ENCODE results near the gene GATAD2A. TPM values are rescaled to one million over a fixed set of nuclear protein-coding genes. Genes with fewer than 3 reads are reported as not detected.

The GATAD2A gene
- total and polyA plus RNA-seq, 9 of the 15 experiments (the other 6 are each of a cell fraction or from before 2014, with no cell fraction given) = 2.4 to 226 (median 44.2) TPM

DNA sequence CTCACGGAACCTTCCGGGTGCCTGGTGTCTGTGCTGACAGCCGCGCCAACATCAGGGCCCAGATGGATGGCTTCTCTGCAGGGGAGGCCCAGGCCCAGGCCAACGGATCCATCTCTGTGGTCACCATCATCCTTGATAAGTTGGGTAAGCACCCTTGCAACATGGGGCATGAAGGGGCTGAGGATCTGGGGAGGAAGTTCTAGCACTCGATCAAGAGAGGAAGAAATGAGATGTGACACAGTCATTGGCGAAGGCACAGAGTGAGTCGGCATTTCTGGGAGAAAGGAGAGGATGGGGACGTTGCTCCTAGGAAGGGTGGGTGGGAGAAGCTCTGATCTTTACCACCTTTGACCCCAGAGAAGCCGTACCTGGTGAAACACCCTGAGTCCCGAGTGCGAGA, 137.0 kb downstream of the GATAD2A start:
- POLR2A ChIA-PET = no interaction called here
- no peak overlapping the region for H3K4me2 ChIP-seq (ENCODE audit: insufficient read depth, low read length)
- CTCF ChIA-PET (ENCODE audit: low intra/inter-chr PET ratio) = no interaction called here
- no peaks in the 10 kb centered on the region; the same call in 1 of the 2 replicates for H3K9me3 ChIP-seq (replicated peaks; ENCODE audit: control insufficient read depth, insufficient read depth, low read depth, low read length)
- no peaks in the 10 kb centered on the region for H3K36me3 ChIP-seq (ENCODE audit: control insufficient read depth, insufficient read depth, low read length)
- no peak overlapping the region for H2AFZ ChIP-seq (ENCODE audit: low read depth, low read length)
- WGBS (ENCODE audit: insufficient coverage, low coverage, missing lambda C conversion rate) = 38% methylated on average over 12 of the region's 12 CpGs
- no peak overlapping the region for H3K4me3 ChIP-seq
- intact Hi-C loops (cut with micrococcal nuclease) = no loop called here
- no peaks in the 10 kb centered on the region for H3K9me1 ChIP-seq (ENCODE audit: control insufficient read depth, insufficient read depth, low read length)
- no peaks in the 10 kb centered on the region for H4K20me1 ChIP-seq (replicated peaks; ENCODE audit: control insufficient read depth, insufficient read depth, low read length)
- in situ Hi-C loops (cut with MboI) = loop anchor here (25.0 kb wide), 1 partner anchor 95 kb away; the partner anchor contains the start of genes GMIP and LPAR2
- no peak for DNase-seq (ENCODE audit: extremely low read depth in 1 of 4, low spot score in 3 of 4)
- H3K4me1 ChIP-seq (replicated peaks in 1 of 2; ENCODE audit: control insufficient read depth in 2 of 2, insufficient read depth in 2 of 2, low read length in 2 of 2) = peaks cover 2 to 73% of the 10 kb centered on the region in 2 experiments; a peak in 2 of 5 replicates
- BruUV-seq (replicated peaks) = no TSS peak
- no peak for FAIRE-seq
- peaks cover 3 to 16% of the 10 kb centered on the region in 2 experiments; a peak in 3 of 5 replicates for H3K27me3 ChIP-seq (ENCODE audit: control insufficient read depth in 2 of 2, insufficient read depth in 2 of 2, low read length in 2 of 2)
- H3K27ac ChIP-seq (ENCODE audit: extremely low read depth, low read depth, low read length) = no peak overlapping the region
- peak overlapping the region in 1 of 2 experiments; percentile 20; a peak in 2 of 4 replicates for H3K9ac ChIP-seq (ENCODE audit: insufficient read depth in 1 of 2, low read depth in 2 of 2, low read length in 2 of 2)
- no peaks in the 10 kb centered on the region for H3K79me2 ChIP-seq (ENCODE audit: control insufficient read depth, insufficient read depth, low read length)
- TF ChIP-seq ZNF316 (IDR thresholded peaks at IDR 0.05) (peak; percentile 22; the same call in 1 of the 2 replicates), C11orf30 (IDR thresholded peaks at IDR 0.05; ENCODE audit: low read depth) (peak; percentile 54), NFE2 (IDR thresholded peaks at IDR 0.05; ENCODE audit: low read depth) (peak; percentile 64)
- TF ChIP-seq, protein P1, sequence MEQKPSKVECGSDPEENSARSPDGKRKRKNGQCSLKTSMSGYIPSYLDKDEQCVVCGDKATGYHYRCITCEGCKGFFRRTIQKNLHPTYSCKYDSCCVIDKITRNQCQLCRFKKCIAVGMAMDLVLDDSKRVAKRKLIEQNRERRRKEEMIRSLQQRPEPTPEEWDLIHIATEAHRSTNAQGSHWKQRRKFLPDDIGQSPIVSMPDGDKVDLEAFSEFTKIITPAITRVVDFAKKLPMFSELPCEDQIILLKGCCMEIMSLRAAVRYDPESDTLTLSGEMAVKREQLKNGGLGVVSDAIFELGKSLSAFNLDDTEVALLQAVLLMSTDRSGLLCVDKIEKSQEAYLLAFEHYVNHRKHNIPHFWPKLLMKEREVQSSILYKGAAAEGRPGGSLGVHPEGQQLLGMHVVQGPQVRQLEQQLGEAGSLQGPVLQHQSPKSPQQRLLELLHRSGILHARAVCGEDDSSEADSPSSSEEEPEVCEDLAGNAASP (IDR thresholded peaks at IDR 0.05) = no peak
- no peak for ATAC-seq

DNA sequence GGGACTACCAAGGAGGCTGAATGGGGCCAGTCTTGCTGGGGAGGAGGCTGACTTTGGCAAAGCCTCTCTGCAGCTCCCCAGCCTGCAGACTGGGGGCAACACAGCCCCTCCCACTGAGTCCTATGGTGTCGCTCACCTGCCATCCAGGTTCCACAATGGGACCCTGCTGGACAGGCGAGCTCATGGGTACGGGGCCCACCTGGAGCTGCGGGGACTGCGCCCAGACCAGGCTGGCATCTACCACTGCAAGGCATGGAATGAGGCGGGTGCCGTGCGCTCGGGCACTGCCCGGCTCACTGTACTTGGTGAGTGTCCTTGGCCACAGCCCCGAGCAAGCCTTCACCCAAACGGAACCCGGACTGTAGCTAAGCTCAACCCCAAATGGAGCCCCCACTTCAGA, 137.6 kb downstream of the GATAD2A start:
- no TSS peak for BruUV-seq (replicated peaks)
- intact Hi-C loops (cut with micrococcal nuclease) = no loop called here
- WGBS (ENCODE audit: insufficient coverage, low coverage, missing lambda C conversion rate) = 45% methylated on average over 13 of the region's 13 CpGs
- TF ChIP-seq ADNP (tag; IDR thresholded peaks at IDR 0.05) = no peak
- no peak for TF ChIP-seq ZNF830 (CRISPR knock-in tag; IDR thresholded peaks at IDR 0.05)
- TF ChIP-seq, protein P2, sequence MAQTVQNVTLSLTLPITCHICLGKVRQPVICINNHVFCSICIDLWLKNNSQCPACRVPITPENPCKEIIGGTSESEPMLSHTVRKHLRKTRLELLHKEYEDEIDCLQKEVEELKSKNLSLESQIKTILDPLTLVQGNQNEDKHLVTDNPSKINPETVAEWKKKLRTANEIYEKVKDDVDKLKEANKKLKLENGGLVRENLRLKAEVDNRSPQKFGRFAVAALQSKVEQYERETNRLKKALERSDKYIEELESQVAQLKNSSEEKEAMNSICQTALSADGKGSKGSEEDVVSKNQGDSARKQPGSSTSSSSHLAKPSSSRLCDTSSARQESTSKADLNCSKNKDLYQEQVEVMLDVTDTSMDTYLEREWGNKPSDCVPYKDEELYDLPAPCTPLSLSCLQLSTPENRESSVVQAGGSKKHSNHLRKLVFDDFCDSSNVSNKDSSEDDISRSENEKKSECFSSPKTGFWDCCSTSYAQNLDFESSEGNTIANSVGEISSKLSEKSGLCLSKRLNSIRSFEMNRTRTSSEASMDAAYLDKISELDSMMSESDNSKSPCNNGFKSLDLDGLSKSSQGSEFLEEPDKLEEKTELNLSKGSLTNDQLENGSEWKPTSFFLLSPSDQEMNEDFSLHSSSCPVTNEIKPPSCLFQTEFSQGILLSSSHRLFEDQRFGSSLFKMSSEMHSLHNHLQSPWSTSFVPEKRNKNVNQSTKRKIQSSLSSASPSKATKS (CRISPR knock-in tag; IDR thresholded peaks at IDR 0.05) = no peak
- TF ChIP-seq RBBP5 (IDR thresholded peaks at IDR 0.05; ENCODE audit: borderline replicate concordance, insufficient read depth, low read length, poor library complexity, severe bottlenecking) = no peak
- TF ChIP-seq, protein P3, sequence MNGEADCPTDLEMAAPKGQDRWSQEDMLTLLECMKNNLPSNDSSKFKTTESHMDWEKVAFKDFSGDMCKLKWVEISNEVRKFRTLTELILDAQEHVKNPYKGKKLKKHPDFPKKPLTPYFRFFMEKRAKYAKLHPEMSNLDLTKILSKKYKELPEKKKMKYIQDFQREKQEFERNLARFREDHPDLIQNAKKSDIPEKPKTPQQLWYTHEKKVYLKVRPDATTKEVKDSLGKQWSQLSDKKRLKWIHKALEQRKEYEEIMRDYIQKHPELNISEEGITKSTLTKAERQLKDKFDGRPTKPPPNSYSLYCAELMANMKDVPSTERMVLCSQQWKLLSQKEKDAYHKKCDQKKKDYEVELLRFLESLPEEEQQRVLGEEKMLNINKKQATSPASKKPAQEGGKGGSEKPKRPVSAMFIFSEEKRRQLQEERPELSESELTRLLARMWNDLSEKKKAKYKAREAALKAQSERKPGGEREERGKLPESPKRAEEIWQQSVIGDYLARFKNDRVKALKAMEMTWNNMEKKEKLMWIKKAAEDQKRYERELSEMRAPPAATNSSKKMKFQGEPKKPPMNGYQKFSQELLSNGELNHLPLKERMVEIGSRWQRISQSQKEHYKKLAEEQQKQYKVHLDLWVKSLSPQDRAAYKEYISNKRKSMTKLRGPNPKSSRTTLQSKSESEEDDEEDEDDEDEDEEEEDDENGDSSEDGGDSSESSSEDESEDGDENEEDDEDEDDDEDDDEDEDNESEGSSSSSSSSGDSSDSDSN (IDR thresholded peaks at IDR 0.05; ENCODE audit: borderline replicate concordance in 1 of 2, low read depth in 2 of 2, low read length in 2 of 2) = no peak
- no peak for TF ChIP-seq DIDO1 (tag; IDR thresholded peaks at IDR 0.05; ENCODE audit: low read depth)

More for the DNA sequence above, 137.6 kb downstream of the GATAD2A start:
- FAIRE-seq = no peak
- Histone ChIP-seq H3K36me3 (ENCODE audit: control insufficient read depth, insufficient read depth, low read length) (no peaks in the 10 kb centered on the region), H3K9me1 (ENCODE audit: control insufficient read depth, insufficient read depth, low read length) (no peaks in the 10 kb centered on the region), H3K4me1 (replicated peaks in 1 of 2; ENCODE audit: control insufficient read depth in 2 of 2, insufficient read depth in 2 of 2, low read length in 2 of 2) (peaks cover 2 to 72% of the 10 kb centered on the region in 2 experiments; a peak in 2 of 5 replicates), H3K4me2 (ENCODE audit: insufficient read depth, low read length) (no peak overlapping the region), H3K4me3 (no peak overlapping the region), H3K79me2 (ENCODE audit: control insufficient read depth, insufficient read depth, low read length) (no peaks in the 10 kb centered on the region), H3K27ac (ENCODE audit: extremely low read depth, low read depth, low read length) (no peak overlapping the region), H3K9me3 (replicated peaks; ENCODE audit: control insufficient read depth, insufficient read depth, low read depth, low read length) (no peaks in the 10 kb centered on the region; the same call in 1 of the 2 replicates), H2AFZ (ENCODE audit: low read depth, low read length) (no peak overlapping the region), H4K20me1 (replicated peaks; ENCODE audit: control insufficient read depth, insufficient read depth, low read length) (no peaks in the 10 kb centered on the region), H3K9ac (ENCODE audit: insufficient read depth in 1 of 2, low read depth in 2 of 2, low read length in 2 of 2) (no peak overlapping the region), H3K27me3 (ENCODE audit: control insufficient read depth in 2 of 2, insufficient read depth in 2 of 2, low read length in 2 of 2) (peaks cover 3 to 19% of the 10 kb centered on the region in 2 experiments; a peak in 3 of 5 replicates)
- no peak for DNase-seq (ENCODE audit: extremely low read depth in 1 of 4, low spot score in 3 of 4)
- CTCF ChIA-PET (ENCODE audit: low intra/inter-chr PET ratio) = no interaction called here
- no peak for ATAC-seq
- POLR2A ChIA-PET = no interaction called here
- in situ Hi-C loops (cut with MboI) = loop anchor here (25.0 kb wide), 1 partner anchor 94 kb away; the partner anchor contains the start of genes GMIP and LPAR2
